ENCODE data around the gene BCL2L2.

BCL2L2 gene

GRCh38 chr14:23299986-23300686 is 6.5 kb upstream of the BCL2L2 start:
- Histone ChIP-seq H3K4me1 (ENCODE audit: control insufficient read depth in 2 of 2, insufficient read depth in 1 of 2, low read depth in 1 of 2, low read length in 2 of 2) (peaks cover 1 to 20% of the 10 kb centered on the region in 2 donors), H3K4ac (ENCODE audit: low read length) (no peak overlapping the region), H2BK5ac (ENCODE audit: low read length) (no peak overlapping the region), H3K9me3 (replicated peaks in 1 of 2; ENCODE audit: control insufficient read depth in 2 of 2, insufficient read depth in 1 of 2, low read depth in 1 of 2, low read length in 2 of 2) (no peaks in the 10 kb centered on the region), H3K79me1 (ENCODE audit: low read depth, low read length) (no peaks in the 10 kb centered on the region), H4K91ac (ENCODE audit: low read depth, low read length, poor library complexity) (no peak overlapping the region), H2BK120ac (ENCODE audit: low read depth, low read length) (no peak overlapping the region), H3K23ac (ENCODE audit: low read depth, low read length, poor library complexity) (no peak overlapping the region), H3K4me2 (ENCODE audit: insufficient read depth, low read length, poor library complexity, severe bottlenecking) (peak overlapping the region; percentile 52), H3K14ac (ENCODE audit: low read length) (no peak overlapping the region), H2BK15ac (ENCODE audit: low read length) (no peak overlapping the region), H3K18ac (ENCODE audit: low read length) (no peak overlapping the region), H3K9ac (ENCODE audit: low read depth, low read length, poor library complexity) (no peak overlapping the region), H3K27me3 (ENCODE audit: control insufficient read depth in 3 of 3, insufficient read depth in 3 of 3, low read depth in 1 of 3, low read length in 3 of 3) (no peaks in the 10 kb centered on the region), H3K27ac (replicated peaks; ENCODE audit: low read length) (peak overlapping the region; percentile 95), H3K36me3 (replicated peaks in 1 of 2; ENCODE audit: control insufficient read depth in 2 of 2, insufficient read depth in 2 of 2, low read length in 2 of 2) (peaks cover 3 to 29% of the 10 kb centered on the region in 2 donors), H2AFZ (ENCODE audit: low read length) (no peak overlapping the region), H4K8ac (ENCODE audit: low read depth, low read length) (no peak overlapping the region), H2BK12ac (ENCODE audit: low read length) (no peak overlapping the region), H2AK5ac (ENCODE audit: low read depth, low read length) (no peak overlapping the region), H3K4me3 (ENCODE audit: low read length in 2 of 2) (peak overlapping the region; percentile 61 to 82)
- WGBS, 2 donors (ENCODE audit: extremely low coverage in 2 of 2, insufficient read length in 2 of 2, insufficient replicate concordance in 1 of 2), result no CpG with 5 or more reads among the region's 10 CpGs
- DNase-seq (ENCODE audit: low spot score), result no peak

- no peak for DNase-seq (ENCODE audit: low spot score)
- Histone ChIP-seq H3K36me3 (replicated peaks in 1 of 2; ENCODE audit: control insufficient read depth in 2 of 2, insufficient read depth in 2 of 2, low read length in 2 of 2) (peaks cover 3 to 29% of the 10 kb centered on the region in 2 donors), H2BK15ac (ENCODE audit: low read length) (no peak overlapping the region), H2BK5ac (ENCODE audit: low read length) (no peak overlapping the region), H3K79me1 (ENCODE audit: low read depth, low read length) (no peaks in the 10 kb centered on the region), H3K18ac (ENCODE audit: low read length) (no peak overlapping the region), H3K4me1 (ENCODE audit: control insufficient read depth in 2 of 2, insufficient read depth in 1 of 2, low read depth in 1 of 2, low read length in 2 of 2) (peaks cover 1 to 15% of the 10 kb centered on the region in 2 donors), H3K27me3 (ENCODE audit: control insufficient read depth in 3 of 3, insufficient read depth in 3 of 3, low read depth in 1 of 3, low read length in 3 of 3) (no peaks in the 10 kb centered on the region), H4K8ac (ENCODE audit: low read depth, low read length) (no peak overlapping the region), H3K9ac (ENCODE audit: low read depth, low read length, poor library complexity) (peak overlapping the region; percentile 10), H2BK12ac (ENCODE audit: low read length) (no peak overlapping the region), H2AK5ac (ENCODE audit: low read depth, low read length) (no peak overlapping the region), H3K23ac (ENCODE audit: low read depth, low read length, poor library complexity) (no peak overlapping the region), H3K4me3 (ENCODE audit: low read length in 2 of 2) (peak overlapping the region; percentile 61 to 82), H3K4ac (ENCODE audit: low read length) (no peak overlapping the region), H3K4me2 (ENCODE audit: insufficient read depth, low read length, poor library complexity, severe bottlenecking) (peak overlapping the region; percentile 52), H3K9me3 (replicated peaks in 1 of 2; ENCODE audit: control insufficient read depth in 2 of 2, insufficient read depth in 1 of 2, low read depth in 1 of 2, low read length in 2 of 2) (no peaks in the 10 kb centered on the region), H3K27ac (replicated peaks; ENCODE audit: low read length) (peak overlapping the region; percentile 95), H3K14ac (ENCODE audit: low read length) (no peak overlapping the region), H4K91ac (ENCODE audit: low read depth, low read length, poor library complexity) (no peak overlapping the region), H2BK120ac (ENCODE audit: low read depth, low read length) (no peak overlapping the region), H2AFZ (ENCODE audit: low read length) (peak overlapping the region; percentile 54)
- no CpG with 5 or more reads among the region's 13 CpGs for WGBS, 2 donors (ENCODE audit: extremely low coverage in 2 of 2, insufficient read length in 2 of 2, insufficient replicate concordance in 1 of 2)
These were observed 5.9 kb upstream of the BCL2L2 start for GRCh38 chr14:23300687-23301223.

GRCh38 chr14:23301288-23301968 is 5.2 kb upstream of the BCL2L2 start:
- H3K9ac ChIP-seq (ENCODE audit: low read depth, low read length, poor library complexity), result peak overlapping the region; percentile 73
- H2BK15ac ChIP-seq (ENCODE audit: low read length), result no peak overlapping the region
- H3K4me1 ChIP-seq (ENCODE audit: control insufficient read depth in 2 of 2, insufficient read depth in 1 of 2, low read depth in 1 of 2, low read length in 2 of 2), result peaks cover 3 to 8% of the 10 kb centered on the region in 2 donors
- no peak overlapping the region for H4K91ac ChIP-seq (ENCODE audit: low read depth, low read length, poor library complexity)
- H3K4me3 ChIP-seq (ENCODE audit: low read length in 2 of 2), result peak overlapping the region; percentile 61 to 89
- H3K27ac ChIP-seq (replicated peaks; ENCODE audit: low read length), result peak overlapping the region; percentile 95
- no peak overlapping the region for H4K8ac ChIP-seq (ENCODE audit: low read depth, low read length)
- H2AFZ ChIP-seq (ENCODE audit: low read length), result peak overlapping the region; percentile 97
- peak overlapping the region; percentile 89 for H3K18ac ChIP-seq (ENCODE audit: low read length)
- H3K79me1 ChIP-seq (ENCODE audit: low read depth, low read length), result no peaks in the 10 kb centered on the region
- peak overlapping the region; percentile 49 for H2BK5ac ChIP-seq (ENCODE audit: low read length)
- peak overlapping the region; percentile 69 for H3K23ac ChIP-seq (ENCODE audit: low read depth, low read length, poor library complexity)
- H3K9me3 ChIP-seq (replicated peaks in 1 of 2; ENCODE audit: control insufficient read depth in 2 of 2, insufficient read depth in 1 of 2, low read depth in 1 of 2, low read length in 2 of 2), result no peaks in the 10 kb centered on the region
- H3K36me3 ChIP-seq (replicated peaks in 1 of 2; ENCODE audit: control insufficient read depth in 2 of 2, insufficient read depth in 2 of 2, low read length in 2 of 2), result peaks cover 3 to 29% of the 10 kb centered on the region in 2 donors
- peak overlapping the region; percentile 91 for H3K4me2 ChIP-seq (ENCODE audit: insufficient read depth, low read length, poor library complexity, severe bottlenecking)
- peak; percentile 98 for DNase-seq (ENCODE audit: low spot score)
- H3K14ac ChIP-seq (ENCODE audit: low read length), result no peak overlapping the region
- H3K4ac ChIP-seq (ENCODE audit: low read length), result no peak overlapping the region
- no peak overlapping the region for H2BK12ac ChIP-seq (ENCODE audit: low read length)
- H2AK5ac ChIP-seq (ENCODE audit: low read depth, low read length), result no peak overlapping the region
- no peaks in the 10 kb centered on the region for H3K27me3 ChIP-seq (ENCODE audit: control insufficient read depth in 3 of 3, insufficient read depth in 3 of 3, low read depth in 1 of 3, low read length in 3 of 3)
- WGBS, 2 donors (ENCODE audit: extremely low coverage in 2 of 2, insufficient read length in 2 of 2, insufficient replicate concordance in 1 of 2), result no CpG with 5 or more reads among the region's 87 CpGs
- H2BK120ac ChIP-seq (ENCODE audit: low read depth, low read length), result no peak overlapping the region

- H4K8ac ChIP-seq (ENCODE audit: low read depth, low read length), result no peak overlapping the region
- WGBS, 2 donors (ENCODE audit: extremely low coverage in 2 of 2, insufficient read length in 2 of 2, insufficient replicate concordance in 1 of 2), result no CpG with 5 or more reads among the region's 25 CpGs
- peak overlapping the region; percentile 69 for H3K23ac ChIP-seq (ENCODE audit: low read depth, low read length, poor library complexity)
- no peak overlapping the region for H2BK12ac ChIP-seq (ENCODE audit: low read length)
- peak overlapping the region; percentile 88 for H3K9ac ChIP-seq (ENCODE audit: low read depth, low read length, poor library complexity)
- no peaks in the 10 kb centered on the region for H3K9me3 ChIP-seq (replicated peaks in 1 of 2; ENCODE audit: control insufficient read depth in 2 of 2, insufficient read depth in 1 of 2, low read depth in 1 of 2, low read length in 2 of 2)
- H3K4me1 ChIP-seq (ENCODE audit: control insufficient read depth in 2 of 2, insufficient read depth in 1 of 2, low read depth in 1 of 2, low read length in 2 of 2), result peaks cover 3 to 6% of the 10 kb centered on the region in 2 donors
- no peak overlapping the region for H4K91ac ChIP-seq (ENCODE audit: low read depth, low read length, poor library complexity)
- peak overlapping the region; percentile 94 for H3K18ac ChIP-seq (ENCODE audit: low read length)
- peak overlapping the region; percentile 61 to 83 for H3K4me3 ChIP-seq (ENCODE audit: low read length in 2 of 2)
- no peak for DNase-seq (ENCODE audit: low spot score)
- H3K79me1 ChIP-seq (ENCODE audit: low read depth, low read length), result no peaks in the 10 kb centered on the region
- no peak overlapping the region for H2BK120ac ChIP-seq (ENCODE audit: low read depth, low read length)
- H2AFZ ChIP-seq (ENCODE audit: low read length), result peak overlapping the region; percentile 97
- H2AK5ac ChIP-seq (ENCODE audit: low read depth, low read length), result peak overlapping the region; percentile 13
- peak overlapping the region; percentile 85 for H3K27ac ChIP-seq (replicated peaks; ENCODE audit: low read length)
- H3K14ac ChIP-seq (ENCODE audit: low read length), result no peak overlapping the region
- H2BK15ac ChIP-seq (ENCODE audit: low read length), result peak overlapping the region; percentile 42
- H3K27me3 ChIP-seq (ENCODE audit: control insufficient read depth in 3 of 3, insufficient read depth in 3 of 3, low read depth in 1 of 3, low read length in 3 of 3), result no peaks in the 10 kb centered on the region
- peak overlapping the region; percentile 49 for H2BK5ac ChIP-seq (ENCODE audit: low read length)
- H3K4ac ChIP-seq (ENCODE audit: low read length), result no peak overlapping the region
- H3K4me2 ChIP-seq (ENCODE audit: insufficient read depth, low read length, poor library complexity, severe bottlenecking), result peak overlapping the region; percentile 91
- peaks cover 3 to 24% of the 10 kb centered on the region in 2 donors for H3K36me3 ChIP-seq (replicated peaks in 1 of 2; ENCODE audit: control insufficient read depth in 2 of 2, insufficient read depth in 2 of 2, low read length in 2 of 2)
These were observed 4.7 kb upstream of the BCL2L2 start for GRCh38 chr14:23301969-23302289.

Data from neuronal stem cell (in vitro differentiated cells).